Progenitor cell of endocrine pancreas (in vitro differentiated cells): Measurements from ENCODE around the gene CD200R1L. TPM values are rescaled to one million over a fixed set of nuclear protein-coding genes. Genes with fewer than 3 reads are reported as not detected.

Experiments
- DNase-seq: peaks from one replicate; pipeline ENCODE4 v3.0.0; 2021; ENCODE audit warnings: low spot score; ENCODE audit not compliant: unreplicated experiment
- H3K27ac Mint-ChIP-seq: 2 replicates; pipeline ENCODE4 v1.8.0; 2021; ENCODE audit warnings: mild to moderate bottlenecking, moderate library complexity, mixed read lengths
- H3K27me3 Mint-ChIP-seq: 2 replicates; pipeline ENCODE4 v1.8.0; 2021; ENCODE audit warnings: mixed read lengths
- H3K36me3 Mint-ChIP-seq: 2 replicates; pipeline ENCODE4 v1.8.0; 2022; ENCODE audit warnings: mixed read lengths; ENCODE audit not compliant: insufficient read depth
- H3K4me1 Mint-ChIP-seq: 2 replicates; pipeline ENCODE4 v1.8.0; 2021; ENCODE audit warnings: low read depth, mixed read lengths
- H3K4me3 Mint-ChIP-seq: 2 replicates; pipeline ENCODE4 v1.8.0; 2021; ENCODE audit warnings: low read depth, mild to moderate bottlenecking, moderate library complexity, mixed read lengths
- H3K9me3 Mint-ChIP-seq: 2 replicates; pipeline ENCODE4 v1.8.0; 2021; ENCODE audit warnings: low read depth, mixed read lengths
- total RNA-seq: library from RNA; stranded (reverse); gene quantifications from 2 replicates; pipeline ENCODE4 v1.2.1, GENCODE V29; 2021
- TF ChIP-seq, protein P1 (sequence below): fragments of 200-600 bp; sonication (generic); IDR thresholded peaks from one replicate; pipeline ENCODE4 v1.5.0; 2021; ENCODE audit warnings: antibody characterized with exemption, mild to moderate bottlenecking; ENCODE audit not compliant: unreplicated experiment

The CD200R1L gene
- total RNA-seq, 1 donor from 2014 or later: not detected

DNA sequence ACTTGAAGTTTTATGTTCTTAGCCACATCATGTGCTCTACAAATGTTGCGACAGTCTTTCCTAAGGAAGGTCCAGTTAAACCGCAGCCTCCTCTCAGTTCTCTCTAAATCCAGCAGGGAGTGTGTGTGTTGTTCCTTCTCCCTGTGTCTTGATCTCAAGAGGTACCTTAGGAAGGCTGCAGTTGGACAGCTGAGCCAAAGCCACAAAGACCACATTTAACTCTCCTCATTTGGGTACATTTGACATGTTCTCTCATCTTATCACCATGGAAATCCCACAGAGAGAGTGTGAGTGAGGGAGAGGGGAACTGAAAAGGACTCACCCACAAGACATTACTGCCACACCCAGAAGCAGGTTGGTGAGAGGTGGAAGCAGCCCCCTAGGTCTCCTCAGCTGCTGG, 79.5 kb downstream of the CD200R1L start:
- Mint-ChIP-seq H3K4me1 (no peaks in the 10 kb centered on the region), H3K27ac (no peak overlapping the region), H3K9me3 (no peaks in the 10 kb centered on the region), H3K4me3 (no peak overlapping the region), H3K36me3 (no peaks in the 10 kb centered on the region), H3K27me3 (no peaks in the 10 kb centered on the region)
- TF ChIP-seq, protein P1, sequence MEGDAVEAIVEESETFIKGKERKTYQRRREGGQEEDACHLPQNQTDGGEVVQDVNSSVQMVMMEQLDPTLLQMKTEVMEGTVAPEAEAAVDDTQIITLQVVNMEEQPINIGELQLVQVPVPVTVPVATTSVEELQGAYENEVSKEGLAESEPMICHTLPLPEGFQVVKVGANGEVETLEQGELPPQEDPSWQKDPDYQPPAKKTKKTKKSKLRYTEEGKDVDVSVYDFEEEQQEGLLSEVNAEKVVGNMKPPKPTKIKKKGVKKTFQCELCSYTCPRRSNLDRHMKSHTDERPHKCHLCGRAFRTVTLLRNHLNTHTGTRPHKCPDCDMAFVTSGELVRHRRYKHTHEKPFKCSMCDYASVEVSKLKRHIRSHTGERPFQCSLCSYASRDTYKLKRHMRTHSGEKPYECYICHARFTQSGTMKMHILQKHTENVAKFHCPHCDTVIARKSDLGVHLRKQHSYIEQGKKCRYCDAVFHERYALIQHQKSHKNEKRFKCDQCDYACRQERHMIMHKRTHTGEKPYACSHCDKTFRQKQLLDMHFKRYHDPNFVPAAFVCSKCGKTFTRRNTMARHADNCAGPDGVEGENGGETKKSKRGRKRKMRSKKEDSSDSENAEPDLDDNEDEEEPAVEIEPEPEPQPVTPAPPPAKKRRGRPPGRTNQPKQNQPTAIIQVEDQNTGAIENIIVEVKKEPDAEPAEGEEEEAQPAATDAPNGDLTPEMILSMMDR: no peak
- DNase-seq: no peak

Other genes with a start within 250 kb of the CD200R1L start
- 9.1 and 13.3 TPM in 2 replicates for gene CCDC80, start 205.7 kb downstream of the CD200R1L start, total RNA-seq
- gene CD200R1, start 128.2 kb upstream of the CD200R1L start, total RNA-seq: 0.13 TPM in 1 of 2 replicates, not detected in the other
- 17.2 and 25.2 TPM in 2 replicates for gene GTPBP8, start 144.1 kb upstream of the CD200R1L start, total RNA-seq